Activated T-cell treated with anti-CD3 and anti-CD28 coated beads, Interleukin-2, amount 50 U/mL, for 24 hours (primary cell): ENCODE data around the gene EDIL3.
"Not testable (repeated sequence)": the region's sequence is repeated elsewhere in the genome, so short reads cannot be mapped to it uniquely, and the experiment has no call there.

Source experiments
- DNase-seq: peaks from one replicate; pipeline ENCODE4 v3.0.0-alpha.2; 2020
- H3K27ac Mint-ChIP-seq: 2 replicates; pipeline ENCODE4 v1.8.0; 2020; ENCODE audit warnings: mild to moderate bottlenecking, mixed read lengths
- H3K27me3 Mint-ChIP-seq: 2 replicates; pipeline ENCODE4 v1.8.0; 2020; ENCODE audit warnings: mixed read lengths
- H3K36me3 Mint-ChIP-seq: 2 replicates; pipeline ENCODE4 v1.8.0; 2020; ENCODE audit warnings: low read depth, mixed read lengths
- H3K4me1 Mint-ChIP-seq: 2 replicates; pipeline ENCODE4 v1.8.0; 2020; ENCODE audit warnings: low read depth, mixed read lengths
- H3K4me3 Mint-ChIP-seq: 2 replicates; pipeline ENCODE4 v1.8.0; 2020; ENCODE audit warnings: mild to moderate bottlenecking, moderate library complexity, mixed read lengths
- H3K9me3 Mint-ChIP-seq: 2 replicates; pipeline ENCODE4 v1.8.0; 2020; ENCODE audit warnings: mixed read lengths

Gene EDIL3

DNA sequence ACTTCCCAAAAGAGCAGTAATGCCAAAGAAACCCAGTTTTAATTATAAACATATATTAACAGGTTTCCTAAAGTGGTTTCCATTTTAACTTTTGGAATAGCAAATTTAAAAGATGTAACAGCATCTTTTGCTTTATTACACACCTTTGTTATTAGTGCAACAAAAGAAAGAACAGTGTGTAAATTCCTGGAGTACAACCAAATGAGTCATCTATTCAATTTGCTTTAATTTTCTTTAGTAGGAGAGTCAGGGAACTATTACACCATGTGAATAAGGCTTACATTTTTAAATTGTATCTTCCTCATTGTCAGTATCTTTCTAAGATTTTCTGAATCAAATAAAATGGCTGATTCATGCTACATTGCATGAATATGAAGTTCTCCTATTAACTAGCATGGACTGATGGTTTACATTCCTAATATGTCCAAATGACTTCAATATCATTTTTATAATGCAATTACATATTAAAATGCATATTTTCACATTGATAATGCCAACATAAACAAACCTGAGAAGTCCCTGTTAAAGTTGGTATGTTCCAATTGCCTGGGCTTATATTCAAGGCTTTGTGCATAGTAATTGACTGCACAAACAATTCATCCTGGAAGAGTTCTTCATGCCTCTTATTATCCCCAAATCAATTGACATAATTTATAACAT lies 22.5 kb downstream of the EDIL3 start:
- Mint-ChIP-seq H3K4me1 (no peaks in the 10 kb centered on the region), H3K9me3 (no peaks in the 10 kb centered on the region), H3K27me3 (no peaks in the 10 kb centered on the region), H3K27ac (no peak overlapping the region), H3K36me3 (no peaks in the 10 kb centered on the region), H3K4me3 (no peak overlapping the region)
- no peak for DNase-seq

GRCh38 chr5:84361572-84361971 lies 23.1 kb downstream of the EDIL3 start:
- no peaks in the 10 kb centered on the region for H3K4me1 Mint-ChIP-seq
- H3K9me3 Mint-ChIP-seq = no peaks in the 10 kb centered on the region
- no peaks in the 10 kb centered on the region for H3K27me3 Mint-ChIP-seq
- no peaks in the 10 kb centered on the region for H3K36me3 Mint-ChIP-seq
- no peak overlapping the region for H3K4me3 Mint-ChIP-seq
- DNase-seq = no peak
- no peak overlapping the region for H3K27ac Mint-ChIP-seq

GRCh38 chr5:84360056-84360455 lies 24.6 kb downstream of the EDIL3 start:
- Mint-ChIP-seq H3K27me3 (no peaks in the 10 kb centered on the region), H3K9me3 (no peaks in the 10 kb centered on the region), H3K27ac (no peak overlapping the region), H3K4me1 (no peaks in the 10 kb centered on the region), H3K4me3 (no peak overlapping the region), H3K36me3 (no peaks in the 10 kb centered on the region)
- no peak for DNase-seq

- no peaks in the 10 kb centered on the region for H3K27me3 Mint-ChIP-seq
- no peak overlapping the region for H3K27ac Mint-ChIP-seq
- H3K4me1 Mint-ChIP-seq = no peaks in the 10 kb centered on the region
- no peaks in the 10 kb centered on the region for H3K36me3 Mint-ChIP-seq
- H3K9me3 Mint-ChIP-seq = peaks cover 2% of the 10 kb centered on the region
- DNase-seq = no peak
- H3K4me3 Mint-ChIP-seq = no peak overlapping the region
These were observed 30.6 kb downstream of the EDIL3 start for GRCh38 chr5:84354101-84354500.

DNA sequence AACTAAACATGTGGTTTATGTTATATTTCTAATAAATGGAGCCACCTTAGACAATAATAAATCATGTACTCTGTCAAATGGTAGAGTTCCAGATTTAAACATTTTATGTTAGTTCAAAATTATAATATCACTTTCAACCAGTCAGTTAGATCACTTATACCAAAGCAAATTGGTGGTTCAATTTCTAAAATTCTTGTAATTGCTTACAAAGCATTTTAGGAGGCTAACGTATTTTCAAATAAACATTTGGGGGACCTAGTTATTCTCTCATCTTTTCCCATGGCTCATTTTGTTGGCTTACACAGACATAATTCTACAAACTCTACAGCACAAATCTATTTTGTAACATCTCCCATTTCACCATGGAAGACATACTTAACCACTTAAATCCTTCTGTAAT lies 39.9 kb downstream of the EDIL3 start:
- peaks cover 3% of the 10 kb centered on the region for H3K9me3 Mint-ChIP-seq

GRCh38 chr5:84343171-84343570 lies 41.5 kb downstream of the EDIL3 start:
- Mint-ChIP-seq H3K4me3 (no peak overlapping the region), H3K27me3 (no peaks in the 10 kb centered on the region), H3K9me3 (peaks cover 3% of the 10 kb centered on the region), H3K27ac (no peak overlapping the region), H3K4me1 (no peaks in the 10 kb centered on the region), H3K36me3 (no peaks in the 10 kb centered on the region)
- DNase-seq = no peak

More for the DNA sequence above, 39.9 kb downstream of the EDIL3 start:
- Mint-ChIP-seq H3K36me3 (no peaks in the 10 kb centered on the region), H3K4me3 (no peak overlapping the region), H3K27ac (no peak overlapping the region), H3K4me1 (no peaks in the 10 kb centered on the region), H3K27me3 (no peaks in the 10 kb centered on the region)
- no peak for DNase-seq

DNA sequence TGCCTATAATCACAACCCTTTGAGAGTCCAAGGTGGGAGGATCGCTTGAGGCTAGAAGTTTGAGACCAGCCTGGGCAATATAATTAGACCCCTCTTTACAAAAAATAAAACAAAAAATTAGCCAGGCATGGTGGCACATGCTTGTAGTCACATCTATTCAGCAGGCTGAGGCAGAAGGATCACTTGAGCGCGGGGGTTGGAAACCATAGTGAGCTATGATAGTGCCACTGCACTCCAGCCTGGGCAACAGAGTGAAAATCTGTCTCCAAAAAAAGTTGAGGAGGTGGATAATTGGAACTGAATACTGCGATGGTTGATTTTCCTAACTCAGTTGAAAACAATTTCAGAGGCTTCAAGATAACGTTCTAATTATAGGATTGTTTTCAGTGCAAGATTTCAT lies 52.6 kb downstream of the EDIL3 start:
- no peaks in the 10 kb centered on the region for H3K27me3 Mint-ChIP-seq
- no peak for DNase-seq
- H3K4me3 Mint-ChIP-seq = no peak overlapping the region
- no peaks in the 10 kb centered on the region for H3K36me3 Mint-ChIP-seq
- no peak overlapping the region for H3K27ac Mint-ChIP-seq
- peaks cover 8% of the 10 kb centered on the region for H3K9me3 Mint-ChIP-seq
- H3K4me1 Mint-ChIP-seq = no peaks in the 10 kb centered on the region

DNA sequence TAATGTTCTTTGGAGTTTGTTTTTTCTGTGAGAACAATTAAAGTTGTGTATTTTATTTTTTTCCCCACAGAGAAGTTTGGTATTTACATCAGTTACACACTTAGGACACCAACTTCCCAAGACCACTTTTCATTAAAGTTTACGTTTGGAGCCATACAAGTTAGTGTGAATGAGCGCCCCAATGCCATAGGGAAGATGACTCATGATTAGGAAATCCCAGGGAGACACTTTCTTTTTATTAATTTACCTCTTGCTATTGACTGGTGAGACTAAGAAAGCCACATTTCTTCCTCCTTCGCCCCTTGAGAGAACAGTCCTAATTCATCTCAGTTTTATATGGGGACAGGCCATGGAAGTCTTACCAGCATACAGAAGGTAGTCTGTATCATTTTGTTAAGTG lies 57.1 kb downstream of the EDIL3 start:
- Mint-ChIP-seq H3K9me3 (peaks cover 4% of the 10 kb centered on the region), H3K27ac (no peak overlapping the region), H3K36me3 (no peaks in the 10 kb centered on the region), H3K4me1 (no peaks in the 10 kb centered on the region), H3K4me3 (no peak overlapping the region), H3K27me3 (no peaks in the 10 kb centered on the region)
- no peak for DNase-seq

GRCh38 chr5:84322646-84323045 lies 62.0 kb downstream of the EDIL3 start:
- DNase-seq = no peak
- Mint-ChIP-seq H3K36me3 (no peaks in the 10 kb centered on the region), H3K27me3 (no peaks in the 10 kb centered on the region), H3K27ac (no peak overlapping the region), H3K4me3 (no peak overlapping the region), H3K9me3 (peaks cover 10% of the 10 kb centered on the region), H3K4me1 (no peaks in the 10 kb centered on the region)

DNA sequence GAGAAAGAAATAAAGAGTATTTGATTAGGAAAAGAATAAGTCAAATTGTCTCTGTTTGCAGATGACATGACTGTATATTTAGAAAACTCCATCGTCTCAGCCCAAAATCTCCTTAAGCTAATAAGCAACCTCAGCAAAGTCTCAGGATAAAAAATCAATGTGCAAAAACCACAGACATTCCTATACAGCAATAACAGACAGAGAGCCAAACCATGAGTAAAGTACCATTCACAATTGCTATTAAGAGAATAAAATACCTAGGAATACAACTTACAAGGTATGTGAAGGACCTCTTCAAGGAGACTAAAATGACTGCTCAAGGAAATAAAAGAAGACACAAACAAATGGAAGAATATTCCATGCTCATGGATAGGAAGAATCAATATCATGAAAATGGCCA lies 66.9 kb downstream of the EDIL3 start:
- not testable (repeated sequence) for H3K27ac Mint-ChIP-seq, H3K36me3 Mint-ChIP-seq, H3K4me1 Mint-ChIP-seq, H3K27me3 Mint-ChIP-seq, H3K4me3 Mint-ChIP-seq, H3K9me3 Mint-ChIP-seq, DNase-seq

GRCh38 chr5:84312280-84312679 lies 72.4 kb downstream of the EDIL3 start:
- not testable (repeated sequence) for H3K9me3 Mint-ChIP-seq, DNase-seq, H3K4me3 Mint-ChIP-seq, H3K4me1 Mint-ChIP-seq, H3K27ac Mint-ChIP-seq, H3K27me3 Mint-ChIP-seq, H3K36me3 Mint-ChIP-seq

- H3K4me1 Mint-ChIP-seq, H3K4me3 Mint-ChIP-seq, H3K27me3 Mint-ChIP-seq, DNase-seq, H3K27ac Mint-ChIP-seq, H3K9me3 Mint-ChIP-seq, H3K36me3 Mint-ChIP-seq: not testable (repeated sequence)
These were observed 74.8 kb downstream of the EDIL3 start for GRCh38 chr5:84309850-84310249.

DNA sequence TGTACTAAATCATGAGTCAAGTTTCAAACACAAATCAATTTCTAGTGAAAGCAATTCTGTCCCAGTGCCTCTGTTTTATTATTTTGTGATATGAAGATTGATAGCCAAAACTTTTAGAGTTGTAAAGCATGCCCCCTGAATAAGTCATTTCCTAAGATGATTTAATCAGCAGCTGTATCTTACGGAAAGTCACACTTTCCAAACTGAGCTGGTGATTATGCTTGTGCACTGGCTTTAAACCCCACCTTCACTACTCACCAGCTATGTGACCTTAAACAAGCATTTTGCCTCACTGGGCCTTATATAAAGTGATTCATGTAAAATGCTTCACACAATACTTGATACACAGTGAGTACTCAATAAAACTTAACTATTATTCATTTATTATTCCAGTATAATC lies 78.1 kb downstream of the EDIL3 start:
- Mint-ChIP-seq H3K4me3 (no peak overlapping the region), H3K4me1 (no peaks in the 10 kb centered on the region), H3K27ac (no peak overlapping the region), H3K36me3 (no peaks in the 10 kb centered on the region), H3K27me3 (no peaks in the 10 kb centered on the region), H3K9me3 (no peaks in the 10 kb centered on the region)
- no peak for DNase-seq

- Mint-ChIP-seq H3K27ac (no peak overlapping the region), H3K9me3 (no peaks in the 10 kb centered on the region), H3K4me1 (no peaks in the 10 kb centered on the region), H3K4me3 (no peak overlapping the region), H3K27me3 (no peaks in the 10 kb centered on the region), H3K36me3 (no peaks in the 10 kb centered on the region)
- DNase-seq = no peak
These were observed 80.1 kb downstream of the EDIL3 start for GRCh38 chr5:84304599-84304998.

- H3K4me3 Mint-ChIP-seq = no peak overlapping the region
- no peaks in the 10 kb centered on the region for H3K9me3 Mint-ChIP-seq
- H3K36me3 Mint-ChIP-seq = no peaks in the 10 kb centered on the region
- DNase-seq = no peak
- no peaks in the 10 kb centered on the region for H3K27me3 Mint-ChIP-seq
- H3K4me1 Mint-ChIP-seq = no peaks in the 10 kb centered on the region
- H3K27ac Mint-ChIP-seq = no peak overlapping the region
These were observed 81.4 kb downstream of the EDIL3 start for GRCh38 chr5:84303315-84303714.

- H3K27ac Mint-ChIP-seq = no peak overlapping the region
- H3K27me3 Mint-ChIP-seq = no peaks in the 10 kb centered on the region
- no peaks in the 10 kb centered on the region for H3K4me1 Mint-ChIP-seq
- no peaks in the 10 kb centered on the region for H3K9me3 Mint-ChIP-seq
- no peak for DNase-seq
- no peaks in the 10 kb centered on the region for H3K36me3 Mint-ChIP-seq
- no peak overlapping the region for H3K4me3 Mint-ChIP-seq
These were observed 83.1 kb downstream of the EDIL3 start for GRCh38 chr5:84301535-84301934.
